Measurements from ENCODE around the gene SYCP3.
"Not testable (repeated sequence)": the region's sequence is repeated elsewhere in the genome, so short reads cannot be mapped to it uniquely, and the experiment has no call there.

Gene SYCP3

DNA sequence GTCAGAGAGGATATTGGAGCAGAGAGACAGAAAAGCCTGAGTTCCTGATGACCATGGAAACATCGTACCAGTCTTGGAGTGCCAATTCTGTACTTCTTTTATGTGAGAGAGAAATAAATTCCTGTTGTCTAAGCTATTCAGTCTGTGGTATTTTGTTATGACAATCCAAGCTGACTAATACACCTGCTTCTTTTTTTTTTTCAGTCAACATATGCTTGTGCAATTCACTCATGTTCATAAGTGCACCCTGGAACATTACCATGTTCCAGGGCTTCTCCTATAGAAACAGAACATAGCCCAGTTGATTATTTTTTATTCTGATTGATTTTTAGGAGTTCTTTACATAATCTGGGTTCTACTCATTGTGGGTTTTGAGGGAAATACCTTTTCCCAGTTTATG lies 43.6 kb downstream of the SYCP3 start:
- Histone ChIP-seq H3K36me3 (ENCODE audit: insufficient read depth, low read length) (no peaks in the 10 kb centered on the region), H3K9me3 (ENCODE audit: control insufficient read depth, insufficient read depth, low read length) (no peaks in the 10 kb centered on the region), H3K9ac (ENCODE audit: low read depth, low read length) (no peak overlapping the region), H3K4me1 (ENCODE audit: insufficient read depth, low read length) (peaks cover 8% of the 10 kb centered on the region)

DNA sequence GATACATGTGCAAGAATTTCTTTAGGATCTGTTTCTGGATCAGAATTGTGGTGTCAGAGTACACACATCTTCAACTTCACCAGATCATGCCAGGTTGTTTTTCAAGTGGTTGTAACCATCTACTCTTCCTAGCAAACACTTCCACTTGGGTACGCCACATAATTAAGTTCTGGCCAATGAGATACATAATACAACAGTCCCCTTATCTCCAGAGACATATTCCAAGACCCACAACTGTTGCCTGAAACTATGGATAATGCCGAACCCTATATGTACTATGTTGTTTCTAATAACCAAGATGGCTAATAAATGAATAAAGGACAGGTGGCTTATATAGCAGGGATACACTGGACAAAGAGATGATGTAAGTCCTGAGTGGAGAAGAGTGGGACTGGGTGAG lies 44.3 kb downstream of the SYCP3 start:
- peaks cover 4% of the 10 kb centered on the region for H3K4me1 ChIP-seq (ENCODE audit: insufficient read depth, low read length)
- no peak overlapping the region for H3K9ac ChIP-seq (ENCODE audit: low read depth, low read length)
- H3K36me3 ChIP-seq (ENCODE audit: insufficient read depth, low read length): no peaks in the 10 kb centered on the region
- H3K9me3 ChIP-seq (ENCODE audit: control insufficient read depth, insufficient read depth, low read length): no peaks in the 10 kb centered on the region

DNA sequence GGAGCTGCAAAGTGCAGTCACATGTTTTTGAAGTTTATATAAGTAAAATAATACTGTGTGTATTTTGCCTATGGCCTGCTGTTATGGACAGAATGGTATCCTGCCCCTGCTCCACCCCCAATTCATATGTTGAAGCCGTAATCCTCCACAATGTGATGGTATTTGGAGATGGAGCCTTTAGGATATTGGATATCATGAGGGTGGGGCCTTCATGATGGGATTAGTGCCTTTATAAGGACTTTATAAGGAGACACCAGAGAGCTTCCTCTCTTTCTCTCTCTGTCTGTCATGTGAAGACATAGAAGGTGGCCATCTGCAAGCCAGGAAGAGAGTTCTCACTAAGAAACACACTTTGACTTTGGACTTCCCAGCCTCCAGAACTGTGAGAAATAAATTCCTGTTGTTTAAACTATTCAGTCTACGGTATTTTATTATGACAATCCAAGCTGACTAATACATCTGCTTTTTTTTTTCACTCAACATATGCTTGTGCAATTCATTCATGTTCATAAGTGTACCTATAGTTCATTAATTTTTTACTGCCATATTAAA lies 44.9 kb downstream of the SYCP3 start:
- Histone ChIP-seq H3K36me3 (ENCODE audit: insufficient read depth, low read length) (no peaks in the 10 kb centered on the region), H3K4me1 (ENCODE audit: insufficient read depth, low read length) (peaks cover 4% of the 10 kb centered on the region), H3K9me3 (ENCODE audit: control insufficient read depth, insufficient read depth, low read length) (no peaks in the 10 kb centered on the region), H3K9ac (ENCODE audit: low read depth, low read length) (no peak overlapping the region)

- no peaks in the 10 kb centered on the region for H3K9me3 ChIP-seq (ENCODE audit: control insufficient read depth, insufficient read depth, low read length)
- no peak overlapping the region for H3K9ac ChIP-seq (ENCODE audit: low read depth, low read length)
- no peaks in the 10 kb centered on the region; the same call in 1 of the 2 replicates for H3K4me1 ChIP-seq (ENCODE audit: insufficient read depth, low read length)
- no peaks in the 10 kb centered on the region for H3K36me3 ChIP-seq (ENCODE audit: insufficient read depth, low read length)
These were observed 47.7 kb downstream of the SYCP3 start for GRCh38 chr12:101691503-101692096.

GRCh38 chr12:101690544-101691098 lies 48.6 kb downstream of the SYCP3 start:
- no peaks in the 10 kb centered on the region for H3K4me1 ChIP-seq (ENCODE audit: insufficient read depth, low read length)
- H3K9ac ChIP-seq (ENCODE audit: low read depth, low read length): no peak overlapping the region
- H3K9me3 ChIP-seq (ENCODE audit: control insufficient read depth, insufficient read depth, low read length): no peaks in the 10 kb centered on the region
- no peaks in the 10 kb centered on the region for H3K36me3 ChIP-seq (ENCODE audit: insufficient read depth, low read length)

DNA sequence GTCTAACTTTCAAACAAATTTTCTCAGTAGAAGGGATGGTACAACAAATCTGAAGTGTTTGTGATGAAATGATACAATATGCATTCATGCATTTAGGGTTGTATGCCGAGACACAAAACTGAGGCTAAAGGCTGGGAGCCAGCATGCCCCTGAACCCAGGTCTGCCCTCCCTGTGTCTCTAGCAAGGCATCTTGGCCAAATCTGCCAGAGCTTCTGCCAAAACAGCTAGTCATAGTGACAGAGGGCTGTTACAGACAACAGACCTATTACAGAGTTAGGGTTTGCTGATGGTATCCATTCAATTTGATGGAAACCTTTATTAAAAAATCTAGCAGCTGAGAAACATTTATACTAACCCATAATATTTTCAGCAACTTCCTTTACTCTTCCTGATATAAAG lies 53.1 kb downstream of the SYCP3 start:
- Histone ChIP-seq H3K36me3 (ENCODE audit: insufficient read depth, low read length) (no peaks in the 10 kb centered on the region), H3K4me1 (ENCODE audit: insufficient read depth, low read length) (no peaks in the 10 kb centered on the region; the same call in 1 of the 2 replicates), H3K9ac (ENCODE audit: low read depth, low read length) (no peak overlapping the region), H3K9me3 (ENCODE audit: control insufficient read depth, insufficient read depth, low read length) (no peaks in the 10 kb centered on the region)

- H3K9me3 ChIP-seq (ENCODE audit: control insufficient read depth, insufficient read depth, low read length): no peaks in the 10 kb centered on the region
- no peaks in the 10 kb centered on the region; the same call in 1 of the 2 replicates for H3K4me1 ChIP-seq (ENCODE audit: insufficient read depth, low read length)
- H3K9ac ChIP-seq (ENCODE audit: low read depth, low read length): no peak overlapping the region
- H3K36me3 ChIP-seq (ENCODE audit: insufficient read depth, low read length): no peaks in the 10 kb centered on the region
These were observed 54.2 kb downstream of the SYCP3 start for GRCh38 chr12:101685092-101685491.

- not testable (repeated sequence) for H3K9ac ChIP-seq (ENCODE audit: low read depth, low read length); H3K9me3 ChIP-seq (ENCODE audit: control insufficient read depth, insufficient read depth, low read length); H3K36me3 ChIP-seq (ENCODE audit: insufficient read depth, low read length); H3K4me1 ChIP-seq (ENCODE audit: insufficient read depth, low read length)
These were observed 57.6 kb downstream of the SYCP3 start for GRCh38 chr12:101681627-101682026.

GRCh38 chr12:101680647-101681046 lies 58.6 kb downstream of the SYCP3 start:
- Histone ChIP-seq H3K9ac (ENCODE audit: low read depth, low read length) (no peak overlapping the region), H3K9me3 (ENCODE audit: control insufficient read depth, insufficient read depth, low read length) (no peaks in the 10 kb centered on the region), H3K4me1 (ENCODE audit: insufficient read depth, low read length) (no peaks in the 10 kb centered on the region; the same call in 1 of the 2 replicates), H3K36me3 (ENCODE audit: insufficient read depth, low read length) (no peaks in the 10 kb centered on the region)

DNA sequence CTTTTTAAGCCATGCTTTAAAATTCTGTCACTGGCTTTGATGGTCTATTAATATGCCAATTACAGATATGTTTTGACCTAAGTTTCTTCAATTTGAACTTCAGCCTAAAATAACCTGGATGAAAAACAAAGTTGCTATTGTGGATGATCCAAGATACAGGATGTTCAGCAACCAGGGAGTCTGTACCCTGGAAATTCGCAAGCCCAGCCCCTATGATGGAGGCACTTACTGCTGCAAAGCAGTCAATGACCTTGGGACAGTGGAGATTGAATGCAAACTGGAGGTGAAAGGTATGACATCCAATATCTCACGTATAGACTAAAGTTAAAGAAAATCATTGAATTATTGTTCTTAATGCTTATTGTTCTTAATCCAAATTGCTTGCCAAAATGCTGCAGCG lies 59.0 kb downstream of the SYCP3 start:
- Histone ChIP-seq H3K36me3 (ENCODE audit: insufficient read depth, low read length) (no peaks in the 10 kb centered on the region), H3K9ac (ENCODE audit: low read depth, low read length) (no peak overlapping the region), H3K4me1 (ENCODE audit: insufficient read depth, low read length) (no peaks in the 10 kb centered on the region; the same call in 1 of the 2 replicates), H3K9me3 (ENCODE audit: control insufficient read depth, insufficient read depth, low read length) (no peaks in the 10 kb centered on the region)

Data from ES-I3 (cell line).